DND-41 (cell line): Measurements from ENCODE around the gene GPD1.

Experiments
- ATAC-seq: fragments of 200-7000 bp; cut with Tn5 transposase; 3 replicates; pipeline ENCODE4 v1.9.1; 2021; ENCODE audit warnings: low read depth; ENCODE audit not compliant: insufficient read depth
- DNase-seq: peaks from one replicate; pipeline ENCODE4 v3.0.0-alpha.2; 2020
- H2AFZ ChIP-seq: 2 replicates; pipeline ENCODE4 v1.6.0; 2012; ENCODE audit warnings: low read depth, low read length
- H3K27ac ChIP-seq: 2 replicates; pipeline ENCODE4 v1.5.1; 2012; ENCODE audit warnings: low read length, inconsistent platforms
- H3K27me3 ChIP-seq: fragments of 200-600 bp; sonication (generic); 2 replicates; pipeline ENCODE4 v1.6.0; 2012; ENCODE audit warnings: low read length, mild to moderate bottlenecking, inconsistent platforms; ENCODE audit not compliant: insufficient read depth, poor library complexity
- H3K36me3 ChIP-seq: 2 replicates; pipeline ENCODE4 v1.5.1; 2012; ENCODE audit warnings: low read length, inconsistent platforms; ENCODE audit not compliant: insufficient read depth
- H3K4me1 ChIP-seq: 2 replicates; pipeline ENCODE4 v1.5.1; 2012; ENCODE audit warnings: mild to moderate bottlenecking, low read length; ENCODE audit not compliant: insufficient read depth
- H3K4me2 ChIP-seq: 2 replicates; pipeline ENCODE4 v1.6.0; 2012; ENCODE audit warnings: mild to moderate bottlenecking, moderate library complexity, low read length, inconsistent platforms; ENCODE audit not compliant: insufficient read depth
- H3K4me3 ChIP-seq, 2 experiments: fragments of 200-600 bp in 1 of 2; shearing (Covaris generic) in 1 of 2; 2 replicates each; pipeline ENCODE4 v1.5.1; 2012 to 2016; ENCODE audit warnings: inconsistent platforms in 2 of 2, low read length in 2 of 2, mild to moderate bottlenecking in 2 of 2, low read depth in 1 of 2, moderate library complexity in 1 of 2
- H3K79me2 ChIP-seq: 2 replicates; pipeline ENCODE4 v1.6.0; 2012; ENCODE audit warnings: low read length, inconsistent platforms; ENCODE audit not compliant: insufficient read depth
- H3K9ac ChIP-seq: 2 replicates; pipeline ENCODE4 v1.6.0; 2012; ENCODE audit warnings: low read depth, mild to moderate bottlenecking, inconsistent platforms, low read length, moderate library complexity
- H3K9me3 ChIP-seq: 2 replicates; pipeline ENCODE4 v1.5.1; 2012; ENCODE audit warnings: low read length, moderate library complexity, mild to moderate bottlenecking, inconsistent platforms; ENCODE audit not compliant: insufficient read depth, severe bottlenecking
- H4K20me1 ChIP-seq: 2 replicates; pipeline ENCODE4 v1.6.0; 2012; ENCODE audit warnings: low read length; ENCODE audit not compliant: insufficient read depth
- EZH2 ChIP-seq: IDR thresholded peaks from 3 replicates; pipeline ENCODE4 v1.6.1; 2012; ENCODE audit warnings: borderline replicate concordance, low read depth, mild to moderate bottlenecking, moderate library complexity, low read length, inconsistent platforms; ENCODE audit not compliant: severe bottlenecking
- TF ChIP-seq, protein P1 (sequence below): IDR thresholded peaks from 2 replicates; pipeline ENCODE4 v1.5.1; 2012; ENCODE audit warnings: borderline replicate concordance, low read length, moderate library complexity, mild to moderate bottlenecking; ENCODE audit not compliant: poor library complexity, severe bottlenecking; ENCODE audit errors: extremely low read depth

Gene GPD1

DNA sequence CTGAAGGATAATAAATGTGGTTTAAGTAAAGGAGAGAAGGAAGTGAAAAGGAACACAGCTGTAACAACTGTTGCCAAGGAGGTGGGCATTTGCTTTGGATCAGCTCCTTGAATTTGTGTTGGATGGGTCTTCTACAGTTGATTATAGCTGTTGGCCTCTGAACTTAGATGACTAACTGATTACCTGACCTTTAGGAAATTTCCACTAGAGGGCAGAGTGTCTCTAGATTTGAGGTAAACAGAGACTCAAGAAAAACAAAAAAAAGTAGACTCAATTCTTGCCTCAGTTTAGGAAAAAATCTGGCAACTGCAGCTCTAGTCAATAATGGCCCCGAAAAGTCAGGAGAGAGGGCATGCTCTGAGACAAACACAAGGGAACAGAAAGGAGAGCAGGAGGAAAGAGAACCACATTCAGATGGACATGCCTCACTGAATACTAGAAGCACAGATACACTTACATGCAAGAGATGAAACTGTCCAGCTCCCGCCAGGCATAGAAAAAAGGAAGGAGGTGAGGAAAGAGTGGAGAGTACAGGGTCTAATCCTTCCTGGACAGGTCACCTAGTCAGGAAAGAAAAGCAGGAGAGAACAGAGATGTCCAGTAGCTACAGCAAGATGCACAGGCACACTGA is 28.8 kb downstream of the GPD1 start:
- Histone ChIP-seq H4K20me1 (peaks cover 7% of the 10 kb centered on the region; the same call in 1 of the 2 replicates), H3K36me3 (peaks cover 91% of the 10 kb centered on the region)

DNA sequence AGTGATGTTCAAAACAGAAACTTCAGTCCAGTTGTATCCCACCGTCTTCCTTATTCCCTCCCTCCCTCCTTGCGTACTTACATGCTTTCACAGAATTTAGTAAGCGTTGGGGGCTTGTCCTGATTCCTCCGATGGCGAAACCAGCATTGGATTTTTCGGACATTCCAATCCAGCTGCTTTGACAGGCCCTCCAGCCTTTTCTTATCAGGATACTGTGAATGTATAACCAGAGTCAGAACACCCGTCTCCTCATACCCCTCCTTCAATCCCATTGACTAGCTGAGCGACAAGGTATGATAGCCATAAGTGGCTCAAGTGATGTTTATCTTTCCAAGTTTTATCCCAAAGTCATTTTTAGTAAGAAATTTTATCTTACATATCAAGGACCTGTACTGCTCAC is 39.2 kb downstream of the GPD1 start:
- Histone ChIP-seq H3K4me3 (no peak overlapping the region), H3K4me2 (no peak overlapping the region), H3K27ac (no peak overlapping the region), H4K20me1 (0 out of 2 replicates have a peak, but pooled peaks cover 2% of the 10 kb centered on the region), H3K79me2 (peaks cover 23% of the 10 kb centered on the region), H3K36me3 (peaks cover 47% of the 10 kb centered on the region), H2AFZ (no peak overlapping the region), H3K9ac (no peak overlapping the region), H3K4me1 (no peaks in the 10 kb centered on the region), H3K9me3 (no peaks in the 10 kb centered on the region), H3K27me3 (no peaks in the 10 kb centered on the region)
- DNase-seq: no peak
- no peak for ATAC-seq
- no peak for TF ChIP-seq EZH2
- TF ChIP-seq, protein P1, sequence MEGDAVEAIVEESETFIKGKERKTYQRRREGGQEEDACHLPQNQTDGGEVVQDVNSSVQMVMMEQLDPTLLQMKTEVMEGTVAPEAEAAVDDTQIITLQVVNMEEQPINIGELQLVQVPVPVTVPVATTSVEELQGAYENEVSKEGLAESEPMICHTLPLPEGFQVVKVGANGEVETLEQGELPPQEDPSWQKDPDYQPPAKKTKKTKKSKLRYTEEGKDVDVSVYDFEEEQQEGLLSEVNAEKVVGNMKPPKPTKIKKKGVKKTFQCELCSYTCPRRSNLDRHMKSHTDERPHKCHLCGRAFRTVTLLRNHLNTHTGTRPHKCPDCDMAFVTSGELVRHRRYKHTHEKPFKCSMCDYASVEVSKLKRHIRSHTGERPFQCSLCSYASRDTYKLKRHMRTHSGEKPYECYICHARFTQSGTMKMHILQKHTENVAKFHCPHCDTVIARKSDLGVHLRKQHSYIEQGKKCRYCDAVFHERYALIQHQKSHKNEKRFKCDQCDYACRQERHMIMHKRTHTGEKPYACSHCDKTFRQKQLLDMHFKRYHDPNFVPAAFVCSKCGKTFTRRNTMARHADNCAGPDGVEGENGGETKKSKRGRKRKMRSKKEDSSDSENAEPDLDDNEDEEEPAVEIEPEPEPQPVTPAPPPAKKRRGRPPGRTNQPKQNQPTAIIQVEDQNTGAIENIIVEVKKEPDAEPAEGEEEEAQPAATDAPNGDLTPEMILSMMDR: no peak

More for the DNA sequence above, 28.8 kb downstream of the GPD1 start:
- no peaks in the 10 kb centered on the region for H3K79me2 ChIP-seq
- no peak overlapping the region for H2AFZ ChIP-seq
- H3K27me3 ChIP-seq: no peaks in the 10 kb centered on the region
- no peaks in the 10 kb centered on the region for H3K9me3 ChIP-seq
- H3K4me1 ChIP-seq: no peaks in the 10 kb centered on the region
- TF ChIP-seq EZH2: no peak
- TF ChIP-seq, protein P1: peak; percentile 63
- DNase-seq: no peak
- H3K9ac ChIP-seq: no peak overlapping the region
- H3K4me3 ChIP-seq: no peak overlapping the region
- H3K4me2 ChIP-seq: no peak overlapping the region
- peak; percentile 59; the same call in 1 of the 3 replicates for ATAC-seq
- H3K27ac ChIP-seq: no peak overlapping the region

DNA sequence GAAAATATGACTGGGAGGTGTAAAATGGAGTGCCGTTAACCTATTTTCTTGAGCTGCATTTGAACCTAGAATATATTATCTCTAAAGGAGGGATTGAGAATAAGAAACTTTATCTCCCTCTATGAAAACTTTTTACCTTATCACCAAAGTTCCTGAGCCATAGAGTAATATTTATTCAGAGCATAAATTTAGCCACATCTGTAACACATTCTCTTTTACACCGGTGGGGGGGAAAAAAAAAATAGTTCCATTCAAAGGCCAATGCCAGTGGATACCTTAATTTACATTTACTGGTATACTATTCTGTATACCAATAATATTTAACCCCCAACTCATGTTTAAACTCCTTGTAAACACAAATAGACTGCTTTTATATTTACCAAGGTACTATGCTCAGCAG is 41.6 kb downstream of the GPD1 start:
- H3K27ac ChIP-seq: no peak overlapping the region
- peaks cover 37% of the 10 kb centered on the region for H3K79me2 ChIP-seq
- DNase-seq (no peak), ATAC-seq (no peak)
- no peaks in the 10 kb centered on the region for H3K9me3 ChIP-seq
- TF ChIP-seq EZH2: no peak
- TF ChIP-seq, protein P1: no peak
- H3K9ac ChIP-seq: no peak overlapping the region
- H3K27me3 ChIP-seq: no peaks in the 10 kb centered on the region
- H4K20me1 ChIP-seq: 0 out of 2 replicates have a peak, but pooled peaks cover 2% of the 10 kb centered on the region
- H3K4me1 ChIP-seq: no peaks in the 10 kb centered on the region
- H3K4me2 ChIP-seq: no peak overlapping the region
- no peak overlapping the region for H3K4me3 ChIP-seq
- peaks cover 29% of the 10 kb centered on the region; the same call in 1 of the 2 replicates for H3K36me3 ChIP-seq
- H2AFZ ChIP-seq: no peak overlapping the region
